ENCODE results near the gene AMH. TPM values are rescaled to one million over a fixed set of nuclear protein-coding genes. Genes with fewer than 3 reads are reported as not detected.

The AMH gene
- total RNA-seq, 2 experiments from 2014 or later, result 14.8 to 49.7 TPM

DNA sequence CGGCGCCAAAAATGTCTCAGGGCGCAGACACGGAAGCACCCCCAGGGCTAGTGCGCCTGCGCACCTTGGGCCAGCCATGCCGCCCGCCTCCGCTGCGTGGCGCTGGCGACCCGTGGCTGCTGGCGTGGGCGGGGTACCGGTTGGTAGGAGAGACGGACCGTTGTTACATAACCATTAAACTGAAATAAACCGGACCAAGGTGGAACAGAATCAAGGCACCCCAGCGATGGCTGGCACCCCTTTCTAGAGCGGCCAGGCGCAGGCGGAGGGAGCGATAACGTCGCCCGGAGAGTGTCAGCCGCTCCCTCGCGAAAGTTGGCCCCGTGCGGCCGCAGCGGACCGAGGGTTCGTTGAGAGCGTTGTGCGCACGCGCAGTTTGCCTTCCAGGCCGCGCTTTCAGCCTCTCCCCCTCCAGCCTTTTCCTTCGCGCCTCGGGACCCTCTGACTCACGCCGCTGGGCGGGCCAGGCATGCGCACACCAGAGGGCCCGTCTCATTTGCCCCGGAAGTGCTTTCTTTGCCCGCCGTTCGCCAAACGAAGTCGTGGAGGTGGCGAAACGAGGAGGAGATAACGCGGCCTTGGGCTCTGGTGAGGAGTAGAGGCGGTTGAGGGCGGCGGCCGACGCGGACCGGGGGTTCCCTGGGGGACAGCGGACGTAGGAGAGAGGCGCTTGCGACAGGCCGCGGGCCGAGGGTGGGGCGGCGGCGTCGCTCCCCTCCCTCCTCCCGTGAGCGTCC lies 12.6 kb upstream of the AMH start, which contains the start of the genes PLEKHJ1 and SF3A2:
PLEKHJ1 (minus strand) TSS at position 16 of the 737 bp plus-strand sequence. CDS start 81 bp downstream, outside the sequence.
SF3A2 (plus strand) TSS at position 511 of the 737 bp plus-strand sequence. CDS start 6,595 bp downstream, outside the sequence.
- H3K4me3 ChIP-seq (ENCODE audit: low read depth, low read length, poor library complexity, severe bottlenecking), result peak within 1 kb of the TSS; percentile 96
- POLR2A ChIA-PET, result no interaction called here
- H3K9me2 ChIP-seq (ENCODE audit: insufficient read depth, low read length), result no peaks in the 10 kb centered on the region
- no peaks in the 10 kb centered on the region for H3K9me3 ChIP-seq (ENCODE audit: low read length)
- peak; percentile 99 for DNase-seq (ENCODE audit: low spot score)
- H4K20me1 ChIP-seq (ENCODE audit: insufficient read depth, low read length), result peaks cover 46% of the 10 kb centered on the region
- intact Hi-C loops (cut with micrococcal nuclease; ENCODE audit: unreplicated experiment), result loop anchor here (1.0 to 5.0 kb wide), 5 partner anchors 37 to 376 kb away; partner anchors contain the start of gene AP3D1
- no TSS peak for BruUV-seq (replicated peaks)
- H3K4me1 ChIP-seq (ENCODE audit: insufficient read depth, low read length, poor library complexity, severe bottlenecking), result peaks cover 68% of the 10 kb centered on the region
- H2AFZ ChIP-seq (ENCODE audit: low read length), result no peak within 1 kb of the TSS; the same call in 1 of the 2 replicates
- H3K27ac ChIP-seq (ENCODE audit: low read depth, low read length, poor library complexity, severe bottlenecking), result peak within 1 kb of the TSS; percentile 75
- peaks cover 72% of the 10 kb centered on the region for H3K79me2 ChIP-seq (ENCODE audit: insufficient read depth, low read depth, low read length)
- peak within 1 kb of the TSS; percentile 91 for H3K4me2 ChIP-seq (ENCODE audit: low read length)
- CTCF ChIA-PET (ENCODE audit: unreplicated experiment), result interaction anchor here (0.6 kb wide), 1 partner anchor 252 kb away, joined by 3 read pairs; no protein-coding TSS in a partner anchor
- TF ChIP-seq, protein P1, sequence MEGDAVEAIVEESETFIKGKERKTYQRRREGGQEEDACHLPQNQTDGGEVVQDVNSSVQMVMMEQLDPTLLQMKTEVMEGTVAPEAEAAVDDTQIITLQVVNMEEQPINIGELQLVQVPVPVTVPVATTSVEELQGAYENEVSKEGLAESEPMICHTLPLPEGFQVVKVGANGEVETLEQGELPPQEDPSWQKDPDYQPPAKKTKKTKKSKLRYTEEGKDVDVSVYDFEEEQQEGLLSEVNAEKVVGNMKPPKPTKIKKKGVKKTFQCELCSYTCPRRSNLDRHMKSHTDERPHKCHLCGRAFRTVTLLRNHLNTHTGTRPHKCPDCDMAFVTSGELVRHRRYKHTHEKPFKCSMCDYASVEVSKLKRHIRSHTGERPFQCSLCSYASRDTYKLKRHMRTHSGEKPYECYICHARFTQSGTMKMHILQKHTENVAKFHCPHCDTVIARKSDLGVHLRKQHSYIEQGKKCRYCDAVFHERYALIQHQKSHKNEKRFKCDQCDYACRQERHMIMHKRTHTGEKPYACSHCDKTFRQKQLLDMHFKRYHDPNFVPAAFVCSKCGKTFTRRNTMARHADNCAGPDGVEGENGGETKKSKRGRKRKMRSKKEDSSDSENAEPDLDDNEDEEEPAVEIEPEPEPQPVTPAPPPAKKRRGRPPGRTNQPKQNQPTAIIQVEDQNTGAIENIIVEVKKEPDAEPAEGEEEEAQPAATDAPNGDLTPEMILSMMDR (conservative IDR thresholded peaks at IDR 0.05; ENCODE audit: low read length), result peak; percentile 97
- TF ChIP-seq EZH2phosphoT487 (IDR thresholded peaks at IDR 0.05; ENCODE audit: borderline replicate concordance, low read depth, low read length), result no peak
- H3K36me3 ChIP-seq (ENCODE audit: insufficient read depth, low read length), result peaks cover 81% of the 10 kb centered on the region

DNA sequence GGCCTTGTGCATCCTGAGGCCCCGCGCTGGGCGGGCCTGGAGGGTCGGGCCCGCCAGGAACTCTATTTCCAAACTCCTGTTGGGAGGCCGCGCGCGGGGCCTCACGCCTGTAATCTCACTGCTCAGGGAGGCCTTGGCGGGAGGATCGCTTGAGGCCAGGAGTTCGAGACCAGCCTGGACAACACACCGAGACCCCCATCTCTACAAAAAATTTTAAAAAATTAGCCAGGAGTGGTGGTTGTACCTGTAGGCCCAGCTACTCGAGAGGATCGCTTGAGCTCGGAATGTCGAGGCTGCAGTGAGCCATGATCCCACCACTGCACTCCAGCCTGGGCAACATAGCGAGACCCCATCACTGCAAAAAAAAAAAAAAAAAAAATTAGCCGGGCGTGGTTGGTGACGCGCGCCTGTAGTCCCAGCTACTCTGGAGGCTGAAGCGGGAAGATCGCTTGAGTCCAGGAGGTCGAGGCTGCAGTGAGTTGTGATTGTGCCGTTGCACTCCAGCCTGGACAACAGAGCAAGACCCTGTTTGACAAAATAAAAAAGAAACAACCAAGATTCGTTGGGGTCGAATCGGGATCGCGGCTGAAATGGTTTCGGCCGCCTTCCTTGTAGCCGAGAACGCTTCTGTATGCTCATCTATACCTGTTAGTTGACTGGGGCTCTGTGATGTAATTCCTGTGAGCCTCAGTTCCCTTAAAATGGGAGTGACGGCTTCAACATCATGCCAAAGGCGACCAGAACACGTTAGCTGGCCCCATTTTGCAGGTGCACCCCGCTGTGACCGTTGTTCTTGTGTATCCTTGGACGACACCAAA lies 11.9 kb upstream of the AMH start:
- H3K4me1 ChIP-seq (ENCODE audit: insufficient read depth, low read length, poor library complexity, severe bottlenecking), result peaks cover 67% of the 10 kb centered on the region
- H4K20me1 ChIP-seq (ENCODE audit: insufficient read depth, low read length), result peaks cover 53% of the 10 kb centered on the region
- H3K36me3 ChIP-seq (ENCODE audit: insufficient read depth, low read length), result peaks cover 81% of the 10 kb centered on the region
- peak; percentile 41 for DNase-seq (ENCODE audit: low spot score)
- no peaks in the 10 kb centered on the region for H3K9me3 ChIP-seq (ENCODE audit: low read length)
- BruUV-seq (replicated peaks), result TSS peak; percentile 66
- H2AFZ ChIP-seq (ENCODE audit: low read length), result no peak overlapping the region
- H3K79me2 ChIP-seq (ENCODE audit: insufficient read depth, low read depth, low read length), result peaks cover 80% of the 10 kb centered on the region
- intact Hi-C loops (cut with micrococcal nuclease; ENCODE audit: unreplicated experiment), result loop anchor here (2.0 to 5.0 kb wide), 2 partner anchors 86 to 375 kb away; partner anchors contain the start of gene AP3D1
- H3K27ac ChIP-seq (ENCODE audit: low read depth, low read length, poor library complexity, severe bottlenecking), result peak overlapping the region; percentile 75
- TF ChIP-seq EZH2phosphoT487 (IDR thresholded peaks at IDR 0.05; ENCODE audit: borderline replicate concordance, low read depth, low read length), result no peak
- TF ChIP-seq, protein P1 (conservative IDR thresholded peaks at IDR 0.05; ENCODE audit: low read length), result no peak
- peak overlapping the region; percentile 91 for H3K4me2 ChIP-seq (ENCODE audit: low read length)
- POLR2A ChIA-PET, result interaction anchor here (0.5 to 1.2 kb wide), 4 partner anchors 16 to 443 kb away, joined by 3 to 4 read pairs (median 4); no protein-coding TSS in a partner anchor
- peak overlapping the region; percentile 96 for H3K4me3 ChIP-seq (ENCODE audit: low read depth, low read length, poor library complexity, severe bottlenecking)
- CTCF ChIA-PET (ENCODE audit: unreplicated experiment), result interaction anchor here (0.5 kb wide), 1 partner anchor 76 kb away, joined by 5 read pairs; no protein-coding TSS in a partner anchor
- H3K9me2 ChIP-seq (ENCODE audit: insufficient read depth, low read length), result no peaks in the 10 kb centered on the region
